ENCODE data around the gene DLG2.

DNA sequence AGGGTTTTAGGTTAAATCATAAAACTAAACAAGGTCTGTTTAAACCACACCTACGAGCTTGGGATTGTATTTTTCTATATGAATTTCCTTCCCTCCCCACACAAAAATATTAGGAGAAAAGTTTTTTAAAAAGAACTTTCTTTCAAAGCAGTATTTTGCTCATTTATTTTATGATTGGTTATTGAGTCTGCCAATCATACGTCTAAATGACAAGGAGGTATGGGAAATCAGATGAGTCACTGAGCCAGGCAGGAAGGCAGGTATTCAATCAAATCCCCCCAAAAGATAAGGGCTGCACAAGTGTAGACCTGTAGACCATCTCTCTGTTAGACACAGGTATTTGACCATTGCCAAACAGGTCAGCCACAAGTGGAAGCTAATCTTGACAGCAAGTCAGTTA is 1900.8 kb downstream of the DLG2 start:
- TF ChIP-seq, protein P1, sequence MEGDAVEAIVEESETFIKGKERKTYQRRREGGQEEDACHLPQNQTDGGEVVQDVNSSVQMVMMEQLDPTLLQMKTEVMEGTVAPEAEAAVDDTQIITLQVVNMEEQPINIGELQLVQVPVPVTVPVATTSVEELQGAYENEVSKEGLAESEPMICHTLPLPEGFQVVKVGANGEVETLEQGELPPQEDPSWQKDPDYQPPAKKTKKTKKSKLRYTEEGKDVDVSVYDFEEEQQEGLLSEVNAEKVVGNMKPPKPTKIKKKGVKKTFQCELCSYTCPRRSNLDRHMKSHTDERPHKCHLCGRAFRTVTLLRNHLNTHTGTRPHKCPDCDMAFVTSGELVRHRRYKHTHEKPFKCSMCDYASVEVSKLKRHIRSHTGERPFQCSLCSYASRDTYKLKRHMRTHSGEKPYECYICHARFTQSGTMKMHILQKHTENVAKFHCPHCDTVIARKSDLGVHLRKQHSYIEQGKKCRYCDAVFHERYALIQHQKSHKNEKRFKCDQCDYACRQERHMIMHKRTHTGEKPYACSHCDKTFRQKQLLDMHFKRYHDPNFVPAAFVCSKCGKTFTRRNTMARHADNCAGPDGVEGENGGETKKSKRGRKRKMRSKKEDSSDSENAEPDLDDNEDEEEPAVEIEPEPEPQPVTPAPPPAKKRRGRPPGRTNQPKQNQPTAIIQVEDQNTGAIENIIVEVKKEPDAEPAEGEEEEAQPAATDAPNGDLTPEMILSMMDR (conservative IDR thresholded peaks at IDR 0.05 in 1 of 2, IDR thresholded peaks at IDR 0.05 in 1 of 2; ENCODE audit: extremely low read depth in 1 of 2, insufficient read depth in 1 of 2, low read depth in 1 of 2, low read length in 2 of 2) = no peak
- no peak for TF ChIP-seq EZH2 (IDR thresholded peaks at IDR 0.05; ENCODE audit: borderline replicate concordance, low read length)
